Stimulated activated CD4-positive, alpha-beta T cell treated with anti-CD3 and anti-CD28 coated beads, Interleukin-15, amount 100 ng/mL, for 24 hours (primary cell): ENCODE data around the gene SNPH.

Experiments used
- DNase-seq: peaks from one replicate; pipeline ENCODE4 v3.0.0-alpha.2; 2020

Gene SNPH

DNA sequence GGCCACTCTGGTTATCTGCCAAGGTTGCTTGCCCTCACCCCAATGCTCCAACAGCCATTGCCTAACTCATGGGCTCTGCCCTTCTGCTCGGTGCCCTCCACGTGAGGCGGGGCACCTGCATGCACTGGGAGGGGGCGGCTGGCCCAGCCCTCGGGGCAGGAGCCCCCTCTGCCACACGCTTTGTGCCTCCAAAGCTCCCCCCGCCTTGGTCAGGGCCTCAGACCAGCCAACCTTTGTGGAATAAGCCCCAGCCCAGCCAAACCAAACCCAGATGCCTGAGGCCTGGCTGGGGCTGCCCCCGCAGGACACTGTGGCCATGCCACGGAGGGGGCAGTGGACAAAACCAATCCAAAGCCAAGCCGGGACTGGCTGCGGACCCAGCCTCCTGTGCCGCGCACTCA lies 41.5 kb downstream of the SNPH start:
- no peak for DNase-seq

DNA sequence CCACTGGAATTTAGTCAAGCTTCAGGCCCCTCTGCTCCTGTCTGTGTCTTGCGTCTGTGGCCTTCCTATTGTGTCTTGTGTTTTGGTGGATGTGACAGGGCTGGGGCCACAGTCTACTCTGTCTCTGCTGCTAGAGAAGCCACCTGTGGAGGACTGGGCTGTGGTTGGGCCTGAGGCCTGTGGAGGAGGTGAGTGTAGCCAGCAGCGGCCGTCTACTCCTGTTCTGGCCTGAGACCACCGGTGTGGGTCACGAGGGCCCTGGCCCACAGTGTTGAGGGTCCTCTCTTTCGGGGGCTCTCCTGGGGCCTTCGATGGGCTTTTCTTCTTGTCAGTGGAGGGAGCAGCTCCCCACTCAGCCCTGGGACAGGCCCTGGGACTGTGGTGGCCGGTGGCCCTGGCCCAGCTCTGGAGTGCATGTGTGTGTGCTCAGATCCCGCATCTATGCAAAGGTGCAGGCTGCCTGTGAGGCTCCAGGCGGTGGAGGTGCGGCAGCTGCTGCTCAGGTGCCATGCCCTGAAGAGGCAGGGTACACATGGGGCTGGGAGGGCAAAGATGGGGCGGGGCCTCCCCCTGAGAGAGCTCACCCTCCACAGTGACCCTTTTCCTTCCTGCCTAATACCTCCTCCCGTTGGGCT lies 42.1 kb downstream of the SNPH start:
- DNase-seq, result no peak

DNA sequence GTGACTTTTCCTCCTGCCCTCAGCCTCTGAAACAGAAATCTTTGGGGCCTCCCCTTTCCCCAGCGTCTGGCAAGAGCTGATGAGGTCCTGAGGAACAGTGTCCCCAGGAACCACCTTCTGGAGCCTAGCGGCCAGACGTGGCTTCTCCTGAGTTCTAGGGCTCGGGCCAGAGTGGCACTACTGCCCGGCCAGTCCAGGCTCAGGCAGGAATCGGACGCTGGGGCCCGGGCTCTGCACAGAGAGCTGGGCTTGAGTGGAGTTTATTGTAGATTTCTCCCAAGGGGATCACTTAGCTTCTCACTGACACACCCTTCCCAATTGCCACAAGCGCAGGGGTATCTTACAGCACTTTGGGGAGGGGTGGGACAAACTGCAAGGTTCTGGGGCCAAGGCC lies 42.6 kb downstream of the SNPH start:
- no peak for DNase-seq

DNA sequence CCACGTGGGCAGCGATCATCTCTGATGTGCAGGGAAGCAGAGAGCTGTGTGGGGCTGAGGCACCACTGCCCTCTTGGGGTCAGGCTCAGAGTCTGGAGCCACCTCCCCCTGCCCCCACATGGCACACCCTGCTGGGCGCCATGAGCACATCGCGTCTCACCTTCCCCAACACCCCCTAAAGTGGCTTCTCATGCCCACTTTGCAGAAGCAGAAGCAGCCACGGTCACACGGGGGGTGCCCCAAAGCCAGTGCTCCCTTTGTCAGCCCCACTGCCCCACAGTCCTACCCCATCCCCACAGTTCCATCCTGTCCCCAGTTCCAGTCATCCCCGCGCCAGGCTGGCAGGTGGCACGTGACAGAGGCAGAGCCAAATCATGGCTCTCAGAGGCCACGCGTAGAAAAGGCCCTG lies 43.3 kb downstream of the SNPH start:
- DNase-seq, result no peak

DNA sequence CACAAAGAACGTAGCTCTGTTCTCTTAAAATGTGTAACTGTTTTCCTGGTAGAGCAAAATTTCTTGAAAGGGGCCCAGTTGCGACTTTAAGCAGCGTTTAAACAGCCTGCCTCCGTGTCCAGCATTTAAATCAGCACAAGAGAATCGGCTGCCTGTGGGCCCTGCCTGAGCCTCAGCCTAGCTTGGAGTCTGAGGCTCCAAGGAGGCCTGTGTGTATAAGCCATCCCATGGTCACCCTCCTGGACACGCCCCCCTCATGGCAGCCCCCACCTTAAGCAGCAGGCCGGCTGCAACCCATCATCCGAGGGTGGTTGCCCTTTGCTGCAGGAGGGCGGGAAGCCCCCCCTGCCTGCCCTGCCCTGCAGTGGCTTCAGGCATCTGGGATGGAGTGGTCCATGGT lies 44.0 kb downstream of the SNPH start:
- DNase-seq, result no peak

DNA sequence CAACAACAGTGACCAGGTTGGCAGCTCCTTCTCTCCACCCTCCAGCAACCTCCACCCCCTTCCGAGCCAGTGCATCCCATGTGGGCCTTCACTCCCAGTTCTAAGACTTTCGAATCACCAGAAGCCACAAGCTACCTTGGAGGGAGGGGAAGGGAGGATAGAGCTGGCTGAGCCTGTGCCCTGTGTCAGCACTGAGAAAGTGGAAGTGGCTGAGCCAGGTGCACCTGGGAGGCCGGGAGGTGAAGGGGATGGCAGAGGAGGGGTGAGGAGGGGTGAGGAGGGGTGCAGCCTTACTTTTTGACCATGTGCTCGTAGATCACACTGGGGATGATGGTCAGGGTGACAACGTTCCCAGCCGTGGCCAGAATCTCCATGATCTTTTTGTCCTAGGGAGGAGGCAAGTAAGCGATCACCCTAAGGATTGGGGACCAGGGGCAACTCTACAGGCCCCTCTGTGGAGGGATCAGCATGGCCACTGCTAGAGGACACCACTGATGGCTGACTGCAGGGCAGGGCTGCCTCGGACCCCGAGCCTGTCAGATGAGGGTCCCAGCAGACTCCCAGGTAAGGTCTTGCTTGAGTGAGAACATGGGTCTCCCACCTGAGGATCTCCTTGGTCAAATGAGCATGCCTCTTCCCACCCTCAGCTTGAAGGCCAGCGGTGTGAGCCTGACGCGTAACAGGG lies 44.6 kb downstream of the SNPH start:
- no peak for DNase-seq

DNA sequence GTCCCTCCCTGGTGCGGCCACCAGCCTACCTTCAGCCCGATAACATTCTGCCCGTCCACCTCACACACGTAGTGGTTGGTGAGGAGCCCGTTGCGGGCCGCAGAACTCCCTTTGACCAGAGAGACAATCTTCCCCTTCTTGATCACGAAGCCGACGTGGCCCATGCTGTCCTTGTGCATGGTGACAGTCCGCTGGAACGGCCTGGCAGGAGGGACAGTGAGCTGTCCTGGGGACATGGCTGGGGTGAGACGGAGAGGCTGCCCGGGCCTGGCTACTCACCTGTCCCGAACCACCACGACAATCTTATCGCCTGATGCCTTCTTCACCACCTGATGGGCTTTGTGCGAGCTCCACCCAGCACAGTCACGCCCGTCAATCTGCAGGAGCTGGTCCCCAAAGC lies 46.2 kb downstream of the SNPH start:
- no peak for DNase-seq

DNA sequence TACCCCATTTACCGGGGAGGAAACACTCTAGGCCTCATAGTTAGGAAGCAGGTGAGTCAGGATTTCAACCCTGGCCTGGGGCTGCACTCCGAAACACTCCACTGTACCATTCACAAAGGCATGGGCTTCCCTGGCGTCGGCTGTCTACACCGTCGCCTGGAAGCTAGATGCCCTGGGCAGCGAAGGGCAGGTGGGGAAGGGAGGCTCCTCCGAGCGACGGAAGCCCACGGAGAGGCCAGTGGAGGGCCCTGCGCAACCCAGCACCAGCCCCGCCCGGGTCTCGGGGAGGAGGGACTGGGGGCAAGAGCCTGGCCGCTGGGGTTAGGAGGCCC lies 46.8 kb downstream of the SNPH start:
- DNase-seq, result no peak

DNA sequence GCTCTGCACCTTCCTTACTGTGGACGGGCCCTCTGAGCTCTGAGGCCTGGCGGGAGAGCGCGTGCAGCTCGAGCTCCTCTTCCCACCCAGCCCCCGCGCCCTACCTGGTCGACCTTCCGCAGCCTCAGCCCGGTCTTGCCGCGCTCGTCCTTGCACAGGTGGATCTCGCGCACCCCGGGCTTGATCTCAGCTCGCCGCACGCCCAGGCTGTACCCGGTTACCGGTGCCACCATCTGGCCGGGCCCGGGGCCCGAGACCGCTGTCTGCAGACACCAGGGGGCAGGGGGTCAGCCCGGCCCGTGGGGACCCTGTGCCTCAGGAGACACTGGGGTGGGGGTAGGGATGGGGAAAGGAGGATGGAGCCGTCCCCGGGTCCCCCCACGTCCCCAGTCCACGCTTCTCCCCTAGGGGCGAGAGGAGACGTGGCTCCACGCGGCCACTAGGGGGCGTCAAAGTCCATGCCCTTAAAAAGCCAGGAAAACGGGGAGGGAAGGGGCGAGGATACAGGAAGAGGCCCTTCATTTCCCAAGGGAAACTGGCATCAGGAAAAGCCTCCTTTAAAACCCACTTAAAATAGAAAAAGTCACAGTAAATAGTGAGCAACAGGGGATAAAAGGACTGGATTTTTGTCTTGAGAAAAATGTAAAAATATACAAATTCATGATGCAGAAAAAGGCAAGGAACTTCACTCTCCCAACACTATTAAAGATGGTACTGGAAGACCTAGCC lies 47.3 kb downstream of the SNPH start:
- peak; percentile 72 for DNase-seq

DNA sequence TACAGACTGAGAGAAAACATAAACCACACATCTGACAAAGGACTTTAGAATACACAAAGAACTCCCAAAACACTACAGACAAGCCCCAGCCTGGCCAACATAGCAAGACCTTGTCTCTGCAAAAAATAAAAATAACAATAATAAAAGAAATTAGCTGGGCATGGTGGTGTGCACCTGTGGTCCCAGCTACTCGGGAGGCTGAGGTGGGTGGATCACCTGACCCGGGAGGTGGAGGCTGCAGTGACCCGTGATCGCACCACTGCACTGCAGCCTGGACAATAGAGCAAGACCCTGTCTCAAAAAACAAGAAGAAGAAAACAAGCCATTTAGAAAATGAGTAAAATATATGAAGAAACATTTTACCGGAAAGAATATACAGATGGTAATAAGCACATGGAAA lies 49.7 kb downstream of the SNPH start:
- DNase-seq, result no peak

DNA sequence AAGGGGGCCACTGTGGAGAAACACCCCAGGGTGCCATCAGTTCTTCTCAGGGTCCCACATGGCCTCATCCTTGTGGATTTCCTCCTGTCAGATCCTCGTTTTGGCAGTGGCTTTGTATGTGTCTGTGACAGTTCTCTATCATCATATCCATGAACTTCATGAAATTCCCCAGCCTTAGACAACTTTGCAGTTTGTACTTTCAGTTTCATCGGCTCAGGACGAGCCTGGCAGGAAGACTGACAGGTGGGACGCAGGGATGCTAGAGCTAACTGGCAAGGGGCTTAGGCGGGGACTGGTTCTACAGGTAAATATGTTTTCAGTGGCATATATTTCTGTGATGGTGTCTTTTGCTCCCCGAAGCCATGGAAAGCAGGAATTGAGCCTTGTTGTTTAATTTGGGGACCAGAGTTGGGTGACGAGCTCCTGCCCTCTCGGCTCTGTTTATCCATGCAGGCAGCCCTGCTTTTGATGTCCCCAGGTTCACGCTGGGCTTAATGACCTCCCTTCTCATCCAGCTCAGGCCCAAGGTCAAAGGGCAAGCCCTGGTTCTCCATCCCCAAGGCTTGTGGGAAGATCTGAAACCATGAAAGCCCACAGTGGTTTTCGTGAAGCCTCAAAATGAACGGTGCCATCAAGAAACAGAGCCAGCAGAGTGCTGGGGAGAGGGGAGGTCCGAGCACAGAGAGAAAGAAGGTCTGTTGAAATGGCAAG lies 51.6 kb downstream of the SNPH start:
- DNase-seq, result no peak

DNA sequence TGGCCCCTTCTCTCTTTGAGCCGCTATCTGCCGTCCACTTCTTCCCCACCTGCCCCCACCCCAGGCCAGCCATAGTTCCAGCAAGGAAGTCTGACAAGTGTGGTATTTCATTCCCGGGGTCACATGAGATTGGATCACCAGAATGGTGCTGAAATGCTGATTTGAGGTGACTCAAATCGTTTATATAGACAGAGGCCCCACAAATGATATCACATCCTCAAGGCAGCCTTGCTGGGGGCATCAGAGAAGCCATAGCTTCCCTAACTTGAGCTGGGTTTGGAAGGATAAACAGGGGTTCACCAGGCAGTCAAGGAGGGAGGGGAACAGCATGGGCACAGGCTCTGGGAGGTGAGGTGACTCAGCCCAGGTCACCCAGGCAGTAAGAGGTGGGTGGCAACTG lies 53.0 kb downstream of the SNPH start:
- no peak for DNase-seq

DNA sequence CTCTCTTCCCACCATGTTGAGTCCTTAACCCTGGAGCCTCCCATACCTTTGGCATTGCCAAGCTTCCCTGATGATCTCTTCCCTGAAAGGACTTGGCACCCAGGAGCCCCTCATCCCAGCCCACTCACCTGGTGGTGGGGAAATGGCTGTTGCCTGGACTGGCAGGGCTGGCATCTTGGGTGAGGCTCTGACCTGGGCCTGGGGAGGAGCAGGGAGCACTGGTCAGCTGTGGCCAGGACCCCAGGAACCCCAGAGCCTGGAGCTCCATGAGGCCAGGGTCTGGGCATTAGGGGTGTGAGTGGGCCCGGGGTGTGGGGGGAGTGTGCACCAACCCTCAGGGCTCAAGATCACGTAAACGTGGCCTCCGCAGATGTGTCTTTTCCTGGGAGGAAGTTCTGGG lies 53.4 kb downstream of the SNPH start:
- no peak for DNase-seq

DNA sequence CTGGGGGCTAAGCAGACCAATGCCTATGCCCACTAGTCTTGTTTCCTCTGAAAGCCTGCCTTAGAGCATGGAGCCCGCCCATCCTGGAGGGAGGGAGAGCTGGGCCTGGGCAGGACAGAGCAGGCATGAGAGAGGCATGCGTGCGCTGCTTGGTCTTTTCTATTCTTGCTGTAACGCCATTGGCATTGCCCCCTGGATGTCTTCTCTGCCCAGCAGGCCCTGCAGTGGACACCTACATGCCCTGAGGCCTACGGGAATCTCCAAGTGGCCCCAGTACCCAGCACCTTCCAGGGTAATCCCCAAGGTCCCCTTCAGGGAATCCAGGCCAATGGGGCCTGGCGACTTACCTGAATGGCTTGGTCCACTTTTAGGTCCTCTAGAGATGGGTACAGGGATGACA lies 53.9 kb downstream of the SNPH start:
- no peak for DNase-seq

DNA sequence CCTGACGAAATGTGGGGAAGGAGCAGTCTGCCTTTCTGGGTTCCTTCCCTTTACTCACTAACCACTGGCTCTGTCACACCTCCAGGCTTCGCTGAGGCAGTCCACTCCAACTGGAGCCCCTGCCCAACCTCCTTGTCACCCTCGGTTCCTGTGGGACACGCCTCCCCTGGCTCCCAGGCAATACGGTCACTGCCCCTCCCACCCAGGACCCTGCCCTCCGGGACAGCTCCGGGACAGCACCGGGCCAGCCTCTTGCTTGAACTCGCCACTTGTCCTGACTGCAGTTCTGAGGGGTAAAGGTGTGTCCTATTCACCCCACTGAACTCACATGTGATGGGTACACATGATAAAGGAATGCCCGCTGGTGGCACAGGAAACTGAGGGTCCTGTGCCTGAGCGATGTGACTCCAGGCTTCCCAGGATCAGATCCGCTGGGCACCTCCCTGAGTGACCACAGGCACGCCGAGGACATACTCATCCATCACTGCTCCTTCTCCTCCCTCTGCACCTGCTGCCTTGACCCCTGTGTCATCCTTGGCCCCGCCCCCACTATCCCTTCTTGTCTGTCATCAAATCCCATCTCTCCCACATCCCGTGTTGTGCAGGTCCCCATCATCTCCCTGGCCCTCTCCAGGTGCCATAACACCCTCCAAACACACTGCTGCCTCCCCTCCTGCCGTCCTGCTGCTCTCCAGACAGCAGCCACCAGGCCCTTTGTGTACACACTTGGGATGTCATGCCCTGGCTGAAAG lies 55.0 kb downstream of the SNPH start:
- no peak for DNase-seq

DNA sequence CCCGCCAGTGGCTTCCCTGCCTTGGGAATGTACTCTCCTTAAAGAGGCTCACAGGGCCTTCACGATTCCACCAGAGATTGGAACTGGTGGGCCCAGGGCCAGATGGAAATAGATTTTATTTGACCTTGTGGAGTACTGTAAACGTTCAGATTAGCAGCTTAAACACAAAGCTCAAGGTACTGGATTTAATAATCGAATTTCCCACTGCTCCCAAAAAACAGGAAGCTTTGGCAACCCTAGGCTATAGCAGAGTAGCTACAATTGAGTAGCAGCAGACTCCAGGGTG lies 55.5 kb downstream of the SNPH start:
- DNase-seq, result no peak

DNA sequence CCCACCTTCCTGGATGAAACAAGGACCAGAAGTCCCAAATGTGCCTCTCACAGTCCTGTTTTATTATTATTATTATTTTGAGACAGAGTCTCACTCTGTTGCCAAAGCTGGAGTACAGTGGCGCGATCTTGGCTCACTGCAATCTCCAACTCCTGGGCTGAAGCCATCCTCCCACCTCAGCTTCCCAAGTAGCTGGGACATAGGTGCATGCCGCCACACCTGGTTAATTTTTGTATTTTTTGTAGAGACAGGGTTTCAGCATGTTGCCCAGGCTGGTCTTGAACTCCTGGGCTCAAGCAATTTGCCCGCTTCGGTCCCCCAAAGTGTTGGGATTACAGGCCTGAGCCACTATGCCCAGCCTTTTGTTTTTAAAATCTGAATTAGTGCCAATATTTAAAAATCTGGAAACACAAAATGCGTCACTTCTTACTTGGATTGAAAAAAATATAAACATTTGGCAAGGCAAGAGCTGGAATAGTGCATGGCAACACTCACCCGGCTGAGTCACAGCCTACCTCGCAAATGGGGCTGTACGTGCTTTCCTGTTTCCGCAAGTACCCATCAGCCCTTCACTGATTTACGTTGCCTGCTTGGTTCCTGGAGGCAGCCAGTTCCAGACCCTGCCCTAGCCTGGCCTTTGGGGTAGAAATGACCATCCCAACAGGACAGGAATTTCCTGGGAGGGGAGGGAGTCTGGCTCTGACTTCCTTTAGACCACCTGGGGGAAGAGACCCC lies 56.6 kb downstream of the SNPH start:
- DNase-seq, result no peak

DNA sequence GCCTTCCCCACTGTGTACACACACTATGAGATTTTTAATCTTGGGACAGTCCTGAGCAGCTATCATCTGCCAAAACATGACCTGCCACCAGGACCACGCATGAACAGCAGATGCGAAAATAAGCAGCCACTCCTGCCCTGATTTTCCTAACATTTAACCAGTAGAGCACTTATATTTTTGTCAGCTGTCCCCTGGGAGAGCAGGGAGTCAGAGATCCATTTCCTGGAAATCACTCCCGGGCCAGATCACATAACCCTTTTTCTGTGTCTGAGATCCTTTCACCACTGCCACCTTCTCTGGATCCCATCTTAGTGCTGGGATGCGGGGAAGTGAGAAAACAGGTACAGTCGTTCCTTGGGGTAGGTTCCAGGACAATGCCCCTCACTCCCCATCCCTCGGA lies 57.2 kb downstream of the SNPH start:
- no peak for DNase-seq

DNA sequence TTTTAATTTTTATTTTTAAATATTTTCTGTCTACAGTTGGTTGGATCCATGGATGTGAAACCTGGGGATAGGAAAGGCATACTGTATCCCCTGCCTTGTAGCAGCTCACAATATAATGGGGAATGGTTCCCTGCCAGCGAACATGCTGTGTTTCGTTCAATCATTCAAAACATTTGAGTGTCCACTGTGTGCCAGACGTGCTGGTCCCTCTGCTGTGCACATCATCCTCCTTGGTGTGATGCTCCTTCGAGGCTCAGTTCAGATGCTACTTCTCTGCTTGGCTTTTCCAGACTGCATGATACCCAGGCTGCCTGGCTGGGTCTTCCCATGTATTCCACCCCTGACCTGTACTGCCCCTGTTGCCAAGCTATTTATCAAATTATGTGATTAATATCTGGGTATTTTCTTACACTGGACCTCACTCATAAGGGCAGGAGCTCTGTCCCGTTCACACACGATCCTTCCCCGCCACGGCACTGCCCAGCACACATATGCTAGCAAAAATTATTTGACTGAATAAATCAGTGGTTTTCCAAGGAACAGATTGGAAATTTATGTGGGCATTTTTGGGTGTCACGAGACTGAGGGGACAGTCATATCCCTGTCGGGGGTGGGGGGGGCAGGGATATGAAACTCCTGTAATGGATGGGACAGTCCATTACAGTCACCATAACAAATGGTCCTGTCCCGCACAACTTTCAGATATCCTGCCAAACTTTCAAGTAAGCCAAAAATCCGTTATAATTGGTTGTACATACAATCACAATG lies 57.9 kb downstream of the SNPH start:
- no peak for DNase-seq

DNA sequence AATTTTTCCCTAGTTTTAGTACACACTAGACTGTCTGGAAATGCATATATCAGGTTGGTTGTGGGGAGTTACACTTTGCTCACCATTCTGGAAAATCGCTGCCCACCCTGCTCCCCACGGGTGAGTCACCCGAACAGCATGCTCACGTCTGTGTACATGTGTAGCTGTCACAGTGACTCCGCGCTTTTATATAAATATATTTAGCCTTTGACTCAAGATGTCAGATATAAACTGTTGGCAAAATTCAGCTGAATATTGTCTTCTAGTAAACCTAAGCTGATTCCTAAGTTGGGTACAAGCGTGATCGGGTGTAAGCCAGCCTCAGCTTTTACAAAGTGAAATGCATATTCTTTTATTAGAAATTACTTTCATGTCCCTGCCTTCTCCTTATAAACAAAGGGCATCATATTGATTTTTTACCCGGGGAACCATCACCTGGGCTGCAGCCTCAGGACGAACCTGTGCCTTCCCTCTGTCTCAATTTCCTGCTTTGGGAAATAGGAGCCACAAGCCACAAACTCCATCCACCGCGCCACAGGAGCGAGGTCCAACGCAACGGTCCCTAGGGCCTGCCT lies 58.6 kb downstream of the SNPH start:
- peak; percentile 37 for DNase-seq
